Duodenal mucosa (tissue), 2 donors: ENCODE measurements around the gene ARHGAP19.

Experiments
- H3K27ac ChIP-seq: one replicate; pipeline ENCODE4 v1.7.0; 2013; ENCODE audit warnings: low read depth, low read length
- H3K27me3 ChIP-seq, 2 donors: one replicate each; pipeline ENCODE4 v1.7.0; 2013; ENCODE audit warnings: low read length in 2 of 2, control low read depth in 1 of 2; ENCODE audit not compliant: insufficient read depth in 2 of 2, control insufficient read depth in 1 of 2
- H3K36me3 ChIP-seq, 2 donors: one replicate each; pipeline ENCODE4 v1.7.0; 2013; ENCODE audit warnings: low read length in 2 of 2, control low read depth in 1 of 2; ENCODE audit not compliant: insufficient read depth in 2 of 2, control insufficient read depth in 1 of 2
- H3K4me1 ChIP-seq, 2 donors: one replicate each; pipeline ENCODE4 v1.7.0; 2013; ENCODE audit warnings: low read length in 2 of 2, control low read depth in 1 of 2; ENCODE audit not compliant: insufficient read depth in 2 of 2, control insufficient read depth in 1 of 2
- H3K4me3 ChIP-seq, 2 donors: one replicate each; pipeline ENCODE4 v1.7.0; 2013; ENCODE audit warnings: low read length in 2 of 2, low read depth in 1 of 2
- H3K9ac ChIP-seq, 2 donors: one replicate each; pipeline ENCODE4 v1.7.0; 2013; ENCODE audit warnings: low read length in 2 of 2, low read depth in 1 of 2
- H3K9me3 ChIP-seq, 2 donors: one replicate each; pipeline ENCODE4 v1.7.0; 2013; ENCODE audit warnings: low read length in 2 of 2, control low read depth in 1 of 2; ENCODE audit not compliant: control insufficient read depth in 1 of 2

The ARHGAP19 gene

GRCh38 chr10:97197030-97197500 is 95.4 kb downstream of the ARHGAP19 start:
- no peak overlapping the region for H3K27ac ChIP-seq
- H3K36me3 ChIP-seq = no peaks in the 10 kb centered on the region
- peaks cover 4 to 9% of the 10 kb centered on the region in 2 donors for H3K4me1 ChIP-seq
- H3K27me3 ChIP-seq = peaks cover 5 to 25% of the 10 kb centered on the region in 2 donors
- H3K4me3 ChIP-seq = no peak overlapping the region
- H3K9me3 ChIP-seq = no peaks in the 10 kb centered on the region
- no peak overlapping the region for H3K9ac ChIP-seq

DNA sequence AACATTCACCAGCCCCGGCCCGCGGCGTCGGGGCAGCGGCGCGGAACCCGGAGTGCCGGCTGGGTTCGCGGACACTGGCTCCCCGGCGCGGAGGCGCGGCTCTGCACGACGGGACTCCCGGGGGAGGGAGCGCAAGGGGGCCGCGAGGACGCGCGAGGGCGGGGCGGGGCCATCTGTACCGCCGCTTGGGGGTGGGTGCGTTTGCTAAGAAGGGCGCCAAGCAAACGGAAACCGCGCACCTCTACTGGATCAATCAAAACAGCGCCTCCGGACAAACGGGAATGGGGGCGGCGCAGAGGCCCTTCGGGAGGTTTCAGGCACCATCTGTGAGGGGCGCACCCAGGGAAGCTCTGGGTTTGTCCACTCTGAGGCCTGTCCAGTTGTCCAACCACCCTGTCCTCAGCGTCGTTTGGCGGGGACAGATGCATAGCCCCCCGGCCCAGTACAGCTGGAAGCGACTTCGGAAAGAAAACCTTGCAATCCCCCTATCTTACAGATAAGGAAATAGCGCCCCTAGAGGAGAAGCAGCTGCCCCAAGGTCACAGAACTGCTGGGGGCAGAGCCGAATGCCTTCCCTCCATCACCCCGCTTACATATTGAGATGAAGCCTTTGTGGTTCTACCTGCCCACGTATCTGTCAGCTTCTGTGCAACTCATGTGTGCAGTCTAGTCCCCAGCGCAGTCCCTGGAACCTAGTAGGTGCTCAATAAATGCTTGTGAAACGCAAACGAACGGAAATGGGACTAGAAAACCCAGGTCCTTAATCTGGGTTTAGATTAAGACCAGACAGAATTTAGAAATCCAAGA is 96.0 kb downstream of the ARHGAP19 start:
- Histone ChIP-seq H3K4me3 (peak overlapping the region; percentile 72 to 75), H3K9ac (no peak overlapping the region), H3K9me3 (no peaks in the 10 kb centered on the region), H3K27ac (no peak overlapping the region), H3K4me1 (peaks cover 4 to 9% of the 10 kb centered on the region in 2 donors), H3K36me3 (no peaks in the 10 kb centered on the region), H3K27me3 (peaks cover 5 to 27% of the 10 kb centered on the region in 2 donors)

DNA sequence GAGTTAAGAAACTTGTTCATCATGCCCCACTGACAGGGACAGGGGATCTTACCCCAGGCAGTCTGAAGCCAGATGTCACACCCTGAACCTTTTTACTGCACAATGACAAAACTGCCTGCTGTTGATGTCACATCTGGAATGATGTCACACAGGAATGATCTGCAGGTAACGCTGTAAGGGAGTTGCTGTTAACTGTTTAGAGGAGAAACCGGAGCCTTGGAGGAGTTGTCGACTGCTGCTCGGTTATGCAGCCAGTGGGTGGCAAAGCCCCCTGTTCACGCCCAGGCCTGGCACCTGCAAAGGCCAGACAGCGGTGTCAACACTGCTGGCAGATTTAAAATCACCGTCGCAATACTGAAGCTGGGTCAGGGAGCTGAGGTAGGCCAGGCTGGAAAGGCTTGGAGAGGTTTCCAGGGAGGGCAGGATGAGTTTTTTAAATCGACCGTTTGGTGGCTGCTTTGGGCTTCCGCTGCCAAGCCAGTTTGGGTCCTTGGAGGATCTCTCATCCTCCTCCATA is 96.7 kb downstream of the ARHGAP19 start:
- peaks cover 5 to 27% of the 10 kb centered on the region in 2 donors for H3K27me3 ChIP-seq
- H3K9ac ChIP-seq = no peak overlapping the region
- H3K27ac ChIP-seq = no peak overlapping the region
- no peaks in the 10 kb centered on the region for H3K9me3 ChIP-seq
- H3K4me1 ChIP-seq = peaks cover 4 to 9% of the 10 kb centered on the region in 2 donors
- no peaks in the 10 kb centered on the region for H3K36me3 ChIP-seq
- peak overlapping the region; percentile 72 to 75 for H3K4me3 ChIP-seq

DNA sequence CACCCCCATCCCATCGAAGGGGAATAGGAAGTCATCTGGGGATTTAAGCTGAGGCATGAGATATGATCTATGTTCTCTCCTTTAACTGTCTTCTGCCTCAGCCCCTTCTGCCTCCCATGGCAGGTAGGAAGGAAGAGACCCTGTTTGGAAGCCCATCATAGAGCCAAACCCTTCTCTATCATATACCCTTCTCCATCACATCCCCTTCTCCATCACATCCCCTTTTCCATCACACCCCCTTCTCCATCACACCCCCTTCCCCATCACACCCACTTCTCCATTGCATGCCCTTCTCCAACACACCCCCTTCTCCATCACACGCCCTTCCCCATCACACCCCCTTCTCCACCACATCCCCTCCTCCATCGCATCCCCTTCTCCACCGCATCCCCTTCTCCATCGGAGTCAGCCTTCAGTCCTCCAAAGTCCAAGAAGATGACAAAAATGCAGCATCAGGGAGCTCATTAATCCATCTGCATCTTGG is 99.4 kb downstream of the ARHGAP19 start:
- H3K4me3 ChIP-seq = no peak overlapping the region

GRCh38 chr10:97190450-97190849 is 102.0 kb downstream of the ARHGAP19 start:
- Histone ChIP-seq H3K27me3 (peaks cover 21 to 32% of the 10 kb centered on the region in 2 donors), H3K4me3 (no peak overlapping the region), H3K9ac (no peak overlapping the region), H3K9me3 (no peaks in the 10 kb centered on the region), H3K36me3 (no peaks in the 10 kb centered on the region), H3K27ac (no peak overlapping the region), H3K4me1 (peaks cover 0 to under 1% of the 10 kb centered on the region in 2 donors)

More for the DNA sequence above, 99.4 kb downstream of the ARHGAP19 start:
- H3K27me3 ChIP-seq = peaks cover 5 to 29% of the 10 kb centered on the region in 2 donors
- no peak overlapping the region for H3K27ac ChIP-seq
- no peaks in the 10 kb centered on the region for H3K9me3 ChIP-seq
- H3K36me3 ChIP-seq = no peaks in the 10 kb centered on the region
- H3K9ac ChIP-seq = no peak overlapping the region
- peaks cover 4 to 9% of the 10 kb centered on the region in 2 donors for H3K4me1 ChIP-seq

DNA sequence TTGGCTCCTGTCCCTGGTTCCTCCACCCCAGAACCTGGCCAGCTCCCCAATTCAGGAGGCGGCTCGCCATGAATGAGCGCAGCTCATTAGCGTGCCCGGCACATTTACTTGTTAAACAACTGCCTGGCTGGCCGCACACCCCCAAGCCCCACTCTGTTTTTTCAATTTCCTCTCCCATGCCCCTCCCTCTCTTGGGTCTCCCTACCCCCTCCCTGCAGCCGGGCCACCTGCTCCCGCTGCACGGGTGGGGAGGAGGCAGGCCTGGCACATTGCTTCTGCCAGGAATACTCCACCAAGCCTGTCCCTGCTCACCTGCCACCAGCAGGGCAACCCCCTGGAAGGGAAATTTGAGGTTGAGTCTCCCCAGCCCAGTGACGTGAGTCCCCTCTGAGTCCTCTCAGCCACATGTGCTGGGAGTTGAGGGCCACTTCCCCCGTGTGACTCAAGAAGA is 104.2 kb downstream of the ARHGAP19 start:
- Histone ChIP-seq H3K4me1 (no peaks in the 10 kb centered on the region), H3K9me3 (no peaks in the 10 kb centered on the region), H3K27ac (no peak overlapping the region), H3K9ac (no peak overlapping the region), H3K27me3 (peaks cover 35 to 50% of the 10 kb centered on the region in 2 donors), H3K36me3 (no peaks in the 10 kb centered on the region), H3K4me3 (no peak overlapping the region)

DNA sequence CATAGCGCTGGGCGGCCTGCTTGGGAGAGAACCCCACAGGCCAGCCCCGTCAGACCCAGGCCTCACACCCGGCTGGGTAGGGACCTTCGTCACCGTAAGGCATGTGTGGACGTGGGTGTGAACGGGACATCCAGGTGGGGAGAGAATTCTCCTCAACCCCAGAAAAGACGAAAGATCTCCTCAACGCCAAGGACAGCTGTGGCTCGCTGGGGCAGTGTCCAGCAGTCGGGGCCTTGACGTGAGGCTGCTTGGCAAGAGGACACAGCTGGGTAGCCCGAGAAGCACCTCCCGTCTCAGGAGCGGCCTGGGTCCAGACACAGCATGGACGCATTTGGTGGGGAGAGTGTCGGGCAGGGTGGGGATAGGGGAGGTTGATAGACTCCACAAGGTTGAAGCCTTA is 105.5 kb downstream of the ARHGAP19 start:
- H3K27me3 ChIP-seq = peaks cover 35 to 49% of the 10 kb centered on the region in 2 donors
- H3K4me1 ChIP-seq = no peaks in the 10 kb centered on the region
- no peaks in the 10 kb centered on the region for H3K36me3 ChIP-seq
- no peak overlapping the region for H3K9ac ChIP-seq
- no peak overlapping the region for H3K4me3 ChIP-seq
- H3K9me3 ChIP-seq = no peaks in the 10 kb centered on the region
- H3K27ac ChIP-seq = no peak overlapping the region

DNA sequence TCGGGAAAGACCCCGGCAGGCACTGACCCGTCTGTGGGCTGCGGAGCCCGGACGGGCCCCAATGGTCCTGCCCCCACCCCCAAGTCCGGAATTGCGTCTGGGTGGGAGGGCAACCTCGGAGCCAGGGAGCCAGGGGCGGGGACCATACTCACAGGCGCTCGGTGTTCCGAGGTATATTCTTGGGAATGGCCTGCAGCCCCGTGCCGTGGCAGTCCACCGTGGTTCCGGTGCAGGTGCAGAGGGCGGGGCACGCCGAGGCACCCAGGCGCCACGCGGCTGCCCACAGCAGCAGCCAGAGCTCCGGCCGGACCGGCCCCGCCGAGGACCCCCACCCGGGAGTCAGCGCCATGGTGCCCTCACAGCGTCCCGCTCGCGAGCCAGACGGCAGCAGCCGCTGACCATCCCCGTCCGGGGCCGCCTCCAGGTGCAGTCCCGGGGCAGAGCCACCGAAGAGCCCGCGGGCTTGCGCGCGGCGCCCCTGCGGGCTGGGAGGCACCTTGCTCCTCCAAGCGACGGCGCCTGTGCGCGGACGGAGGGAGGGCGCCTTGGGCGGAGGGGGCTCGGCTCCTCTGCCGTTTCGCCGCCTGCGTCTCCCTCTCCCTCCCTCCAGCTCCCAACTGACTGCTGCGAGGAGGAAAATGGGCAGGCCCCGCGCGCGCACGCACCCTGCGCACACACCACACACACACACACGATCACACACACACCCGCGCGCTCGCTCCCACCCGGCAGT is 106.9 kb downstream of the ARHGAP19 start, which contains the start of gene SLIT1:
Gene SLIT1 (minus strand): TSS at position 634 of the 733 bp plus-strand sequence. CDS start 285 bp downstream, at position 349.
- Histone ChIP-seq H3K4me1 (no peaks in the 10 kb centered on the region), H3K27ac (no peak within 1 kb of the TSS), H3K9me3 (no peaks in the 10 kb centered on the region), H3K9ac (no peak within 1 kb of the TSS), H3K27me3 (peaks cover 41 to 48% of the 10 kb centered on the region in 2 donors), H3K4me3 (no peak within 1 kb of the TSS), H3K36me3 (no peaks in the 10 kb centered on the region)

GRCh38 chr10:97184971-97185325 is 107.5 kb downstream of the ARHGAP19 start:
- Histone ChIP-seq H3K4me1 (no peaks in the 10 kb centered on the region), H3K27ac (no peak overlapping the region), H3K27me3 (peaks cover 46 to 52% of the 10 kb centered on the region in 2 donors), H3K9me3 (no peaks in the 10 kb centered on the region), H3K4me3 (no peak overlapping the region), H3K36me3 (no peaks in the 10 kb centered on the region), H3K9ac (no peak overlapping the region)

GRCh38 chr10:97183314-97183713 is 109.1 kb downstream of the ARHGAP19 start:
- Histone ChIP-seq H3K9me3 (no peaks in the 10 kb centered on the region), H3K36me3 (no peaks in the 10 kb centered on the region), H3K9ac (no peak overlapping the region), H3K27me3 (peaks cover 57 to 63% of the 10 kb centered on the region in 2 donors), H3K27ac (no peak overlapping the region), H3K4me1 (no peaks in the 10 kb centered on the region), H3K4me3 (no peak overlapping the region)
